Ramos (cell line): ENCODE data around the gene COX10.

Source experiments
- in situ Hi-C: fragments of 300-500 bp; cut with MboI; formaldehyde crosslinking; loops from one replicate; pipeline ENCODE4 v1.14.3; 2022; ENCODE audit warnings: low sequenced_read_pairs; ENCODE audit not compliant: unreplicated experiment

The COX10 gene

DNA sequence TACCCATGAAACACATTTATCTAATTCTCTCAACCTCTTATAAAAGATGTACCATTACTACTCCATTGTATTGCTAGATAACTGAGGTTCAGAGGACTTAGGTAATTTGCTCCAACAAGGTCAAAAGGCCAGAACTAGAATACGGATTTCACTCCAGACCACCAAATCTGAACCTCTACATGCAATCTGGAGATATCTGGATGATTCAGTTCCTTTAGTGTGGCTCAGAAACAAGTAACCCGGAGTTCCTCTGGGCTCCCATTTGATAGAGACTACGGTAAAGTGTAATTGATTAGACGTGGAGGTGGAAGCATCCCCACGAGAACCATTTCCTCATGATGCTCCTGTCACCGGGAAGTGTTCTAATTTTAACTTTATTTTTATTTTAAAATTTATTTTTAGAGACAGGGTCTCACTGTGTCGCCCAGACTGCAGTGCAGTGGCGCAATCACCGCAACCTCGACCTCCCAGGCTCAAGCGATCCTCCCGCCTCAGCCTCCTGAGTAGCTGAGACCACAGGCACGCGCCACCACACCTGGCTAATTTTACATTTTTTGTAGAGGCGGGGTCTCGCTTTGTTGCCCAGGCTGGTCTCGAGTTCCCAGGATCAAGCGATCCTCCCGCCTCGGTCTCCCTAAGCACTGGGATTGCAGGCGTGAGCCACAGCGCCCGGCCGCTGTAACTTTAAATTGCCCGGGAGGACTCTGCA, 608 bp upstream of the COX10 start:
- in situ Hi-C loops: no loop called here

DNA sequence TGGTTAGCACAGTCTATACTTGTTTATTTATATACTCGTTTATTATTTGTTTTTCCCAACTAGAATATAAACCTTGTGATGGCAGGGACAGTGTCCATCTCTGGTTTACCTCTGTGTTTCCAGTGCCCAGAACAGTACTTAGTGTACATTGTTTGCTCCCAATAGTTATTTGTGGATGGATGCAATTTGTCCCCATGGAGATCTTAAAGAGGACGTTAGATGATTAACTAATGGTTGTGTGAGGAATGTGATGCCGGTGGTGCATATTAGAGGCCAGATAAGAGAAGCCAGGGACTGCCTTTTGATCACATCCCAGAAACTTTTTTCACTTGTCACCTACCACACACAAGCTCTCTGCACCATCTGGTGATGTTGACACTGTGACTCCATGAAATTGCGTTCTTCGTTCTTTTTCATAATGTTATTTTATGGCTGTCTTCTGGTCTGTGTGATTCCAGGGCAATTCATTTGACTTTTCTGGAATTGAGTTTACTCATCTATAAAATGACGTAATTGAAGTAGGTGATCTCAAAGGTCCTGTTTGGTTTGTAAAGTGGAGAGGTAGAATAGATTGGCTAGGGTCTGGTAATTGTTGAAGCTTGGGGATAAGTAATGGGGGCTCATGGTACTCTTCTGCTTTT, 1.2 kb downstream of the COX10 start:
- in situ Hi-C loops: no loop called here

DNA sequence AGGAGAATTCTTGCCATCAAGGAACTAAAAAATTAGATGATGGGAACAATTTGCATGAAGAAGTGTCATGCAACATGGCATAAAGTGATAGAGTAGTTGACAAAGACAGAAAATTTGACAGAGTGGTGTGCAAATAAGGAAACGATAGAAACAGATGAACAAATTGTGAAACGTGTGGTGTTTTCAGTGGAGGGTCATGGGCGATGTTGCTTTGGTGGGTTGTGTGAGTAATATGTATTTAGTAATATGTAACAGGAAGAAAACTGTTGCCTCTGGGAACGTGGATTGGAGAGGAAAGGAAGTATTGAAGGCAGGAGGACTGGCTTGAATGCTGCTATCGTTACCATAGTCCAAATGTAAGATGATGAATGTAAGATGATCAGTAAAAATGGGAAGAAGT, 3.6 kb downstream of the COX10 start:
- in situ Hi-C loops: no loop called here

DNA sequence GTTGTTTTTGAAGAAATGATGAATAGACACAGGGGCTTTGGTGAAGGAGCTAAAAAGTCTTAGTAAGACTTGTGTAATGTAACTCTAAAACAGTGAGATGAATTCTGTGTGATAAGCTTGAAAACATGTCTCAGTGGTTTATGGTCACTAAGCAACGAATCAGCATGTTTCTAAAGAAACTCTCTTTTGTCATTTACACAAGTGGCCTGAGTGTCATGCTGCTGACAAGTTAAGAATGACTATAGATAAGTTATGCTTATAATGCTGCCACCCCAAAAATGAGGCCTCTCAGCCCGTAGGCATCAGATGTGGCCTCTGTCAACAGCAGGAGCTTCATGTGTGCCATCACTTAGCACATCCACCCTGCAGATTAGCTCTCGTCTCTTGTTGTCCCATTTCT, 8.7 kb downstream of the COX10 start:
- in situ Hi-C loops: no loop called here

DNA sequence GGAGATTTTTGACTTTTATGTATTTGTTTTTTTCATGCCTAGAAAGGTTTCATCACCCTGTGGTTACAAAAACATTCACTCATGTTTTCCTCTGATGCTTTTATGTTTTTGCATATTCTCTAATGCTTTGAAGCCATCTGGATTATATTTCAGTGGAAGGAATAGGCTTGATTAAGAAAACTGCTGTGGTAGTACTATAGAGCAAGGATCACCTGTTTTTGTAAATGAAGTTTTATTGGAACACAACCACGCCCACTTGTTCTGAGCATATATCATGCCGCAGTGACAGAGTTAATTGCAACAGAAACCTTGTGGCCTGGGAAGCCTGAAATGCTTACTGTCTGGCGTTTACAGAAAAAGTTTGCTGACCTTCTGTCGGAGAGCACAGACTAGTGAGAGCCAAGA, 11.5 kb downstream of the COX10 start:
- in situ Hi-C loops: no loop called here

DNA sequence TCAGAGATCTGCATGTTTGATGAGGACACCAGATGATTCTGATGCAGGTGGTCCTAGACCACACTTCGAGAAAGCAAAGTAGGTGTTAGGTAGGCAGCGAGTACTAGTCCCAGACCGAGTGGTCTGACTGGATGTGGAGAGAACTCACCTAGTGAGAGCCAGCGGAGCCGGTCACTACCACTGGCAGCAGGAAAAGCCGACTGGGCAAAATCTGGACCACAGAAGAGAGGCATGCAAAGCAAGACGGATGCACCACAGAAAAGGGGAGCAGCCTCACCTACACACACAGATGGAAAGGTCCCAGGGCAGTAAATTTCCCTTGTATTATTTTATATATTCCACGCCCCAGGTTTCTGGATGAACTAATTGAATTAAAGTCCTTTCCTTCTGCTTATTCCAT, 13.5 kb downstream of the COX10 start:
- in situ Hi-C loops: no loop called here

DNA sequence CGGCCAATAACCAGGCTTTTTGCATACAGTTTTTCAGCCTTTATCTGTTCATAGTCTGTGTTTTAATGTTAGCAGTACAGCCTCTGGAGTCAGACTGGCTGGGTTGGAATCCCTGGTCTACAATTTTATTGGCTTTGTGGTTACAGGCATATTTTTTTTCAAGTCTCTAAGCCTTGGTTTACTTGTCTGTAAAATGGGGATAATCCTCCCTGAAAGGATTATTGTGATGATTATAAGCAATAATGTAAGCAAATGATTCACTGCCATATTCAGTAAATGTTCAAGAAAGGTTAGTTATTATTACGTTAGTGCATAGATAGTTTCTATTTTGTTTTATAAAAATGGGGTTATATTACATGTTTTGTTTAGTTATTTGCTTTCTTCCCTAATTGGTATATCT, 15.7 kb downstream of the COX10 start:
- in situ Hi-C loops: no loop called here

DNA sequence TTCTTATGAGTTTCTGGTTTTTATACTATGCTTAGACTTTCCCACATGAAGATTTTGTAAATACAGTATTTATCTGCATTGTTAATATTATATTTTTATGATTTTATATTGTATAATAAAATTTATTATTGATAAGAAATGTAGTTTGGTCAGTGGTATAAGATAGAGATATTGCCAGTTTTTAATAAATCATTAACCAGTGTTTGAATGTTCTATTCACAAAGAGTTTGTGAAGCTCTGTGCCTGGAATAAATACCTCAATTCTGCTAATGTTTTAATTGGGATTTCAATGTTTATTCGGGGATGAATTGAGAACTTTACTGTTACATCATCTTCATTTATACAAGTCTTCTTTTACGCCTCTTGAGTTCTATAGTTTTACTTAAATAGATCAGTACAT, 16.9 kb downstream of the COX10 start:
- in situ Hi-C loops: no loop called here

DNA sequence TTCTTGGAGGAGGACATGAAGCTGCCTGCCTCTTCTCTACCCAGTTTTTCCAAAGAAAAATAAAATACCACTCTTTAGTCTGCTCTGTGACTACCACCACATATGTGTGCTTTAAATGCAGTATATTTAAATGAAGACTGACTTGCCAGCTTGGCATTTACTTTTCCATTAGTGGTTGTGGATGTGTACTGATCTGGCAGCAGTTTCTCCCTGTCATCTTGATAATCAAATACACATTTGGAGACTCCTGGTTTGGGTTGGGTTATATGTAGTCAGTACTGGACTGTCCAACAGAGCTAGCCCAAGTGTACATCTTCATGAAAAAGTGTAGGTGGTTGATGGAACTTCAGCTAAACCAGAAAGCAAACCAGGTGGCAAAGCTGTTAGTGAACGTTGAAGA, 19.9 kb downstream of the COX10 start:
- in situ Hi-C loops: no loop called here

DNA sequence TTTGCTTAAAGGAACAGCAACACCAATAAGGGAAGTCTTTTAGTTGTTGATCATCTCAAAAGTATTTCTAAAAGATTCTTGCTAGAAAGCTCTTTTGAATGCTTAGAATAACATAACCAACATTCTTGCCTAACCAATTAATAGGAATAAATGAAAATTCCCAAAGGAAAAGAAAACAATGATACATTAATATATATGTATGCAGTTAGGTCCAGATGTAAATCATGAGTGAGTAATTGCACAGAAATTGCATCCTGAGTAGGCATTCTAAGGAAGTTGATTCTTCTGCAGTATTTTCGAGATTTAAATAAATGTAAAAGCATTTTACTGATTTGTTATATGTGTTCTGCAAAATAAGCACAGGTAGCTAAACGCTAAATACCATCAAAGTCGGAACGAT, 22.1 kb downstream of the COX10 start:
- in situ Hi-C loops: no loop called here

DNA sequence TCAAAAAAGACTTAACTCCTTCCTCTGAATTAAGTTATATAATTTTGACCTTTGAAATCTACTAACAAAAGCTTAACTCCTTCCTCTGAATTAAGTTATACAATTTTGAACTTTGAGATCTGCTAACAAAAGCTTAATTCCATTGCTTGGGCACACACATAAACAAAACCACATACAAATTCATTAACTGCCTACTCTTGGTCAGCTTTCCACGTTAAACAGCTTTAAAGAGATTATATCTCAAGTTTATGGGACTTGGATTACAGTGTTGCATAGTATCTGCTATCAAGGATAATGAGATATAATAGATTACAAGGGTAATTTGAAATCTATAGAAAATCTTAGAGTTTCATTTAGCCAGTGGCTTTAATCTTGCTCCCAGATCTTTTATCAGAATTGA, 23.5 kb downstream of the COX10 start:
- in situ Hi-C loops: no loop called here

DNA sequence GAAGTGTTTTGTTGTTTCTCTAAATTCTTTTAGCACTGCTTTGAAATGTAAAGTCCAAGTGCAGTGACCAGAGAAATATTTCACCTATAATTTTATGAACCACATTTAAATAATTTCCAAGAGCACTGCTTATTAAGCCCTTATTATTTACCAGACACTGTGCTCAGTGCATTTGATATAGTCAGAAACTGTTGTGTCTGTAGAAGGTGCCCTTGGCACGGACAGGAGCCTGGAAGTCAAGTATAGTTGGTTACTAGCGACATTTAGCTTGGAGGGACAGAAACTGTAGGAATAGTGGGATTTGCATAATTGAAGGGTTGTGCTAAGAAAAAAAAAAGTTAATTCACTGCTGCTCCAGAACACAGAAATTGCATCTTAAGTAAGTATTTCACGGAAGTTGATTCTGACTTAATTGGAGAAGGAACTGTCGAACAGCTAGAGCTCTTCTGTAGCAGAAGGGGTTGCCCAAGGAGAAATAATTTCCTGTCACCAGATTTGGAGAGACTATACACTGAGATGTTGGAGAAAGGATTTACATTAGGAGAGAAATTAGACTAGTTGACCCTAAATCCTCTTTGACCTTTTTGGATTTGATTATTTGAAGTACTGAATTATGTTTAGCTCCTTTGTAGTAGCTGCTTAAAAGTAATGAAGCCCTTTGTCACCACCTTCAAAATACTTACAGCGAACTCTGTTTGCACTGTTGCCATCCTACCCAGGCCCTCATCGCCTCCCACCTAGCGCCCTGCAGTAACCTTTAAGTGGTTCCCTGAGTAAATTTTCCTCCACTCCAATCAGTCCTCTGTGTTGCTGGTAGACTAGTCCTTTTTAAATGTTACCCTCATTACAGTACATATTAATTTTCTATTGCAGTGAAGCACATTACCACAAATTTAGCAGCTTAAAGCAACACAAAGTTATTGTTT, 25.6 kb downstream of the COX10 start:
- in situ Hi-C loops: no loop called here

DNA sequence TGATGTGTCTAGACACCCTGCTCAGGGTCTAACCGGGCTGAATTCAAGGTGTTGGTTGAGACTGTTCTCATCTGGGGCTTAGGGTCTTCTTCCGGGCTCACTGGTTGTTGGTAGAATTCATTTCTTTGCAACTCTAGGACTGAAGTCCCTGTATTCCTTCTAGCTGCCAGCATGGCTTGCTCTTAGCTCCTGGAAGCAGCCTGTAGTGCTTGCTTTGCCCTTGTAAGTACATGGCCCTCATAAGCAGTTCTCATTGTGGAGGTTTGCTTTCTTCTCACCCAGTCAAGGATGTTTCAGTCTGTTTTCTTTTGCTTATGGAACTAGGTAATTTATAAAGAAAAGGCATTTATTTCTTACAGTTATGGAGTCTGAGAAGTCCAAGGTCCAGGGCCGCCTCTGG, 26.3 kb downstream of the COX10 start:
- in situ Hi-C loops: no loop called here

DNA sequence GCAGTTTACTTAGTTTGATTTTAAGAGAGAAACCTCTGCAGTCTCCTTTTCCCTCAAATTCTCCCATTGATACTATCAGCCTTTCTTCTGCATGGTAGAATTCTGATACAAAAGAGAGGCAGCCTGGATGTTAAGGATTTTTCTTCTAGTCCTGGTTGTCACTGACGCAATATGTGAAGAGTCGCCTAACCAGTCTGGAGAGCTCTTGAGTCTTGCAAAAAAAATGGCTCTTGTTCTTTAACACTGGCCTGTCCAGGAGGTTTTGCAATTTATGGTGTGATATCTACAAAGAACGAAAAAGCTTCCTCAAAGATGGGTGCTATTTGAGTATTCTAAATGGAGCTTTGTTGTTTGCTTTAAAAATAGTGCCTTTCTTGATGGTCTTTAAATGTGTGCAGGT, 28.9 kb downstream of the COX10 start:
- in situ Hi-C loops: no loop called here

DNA sequence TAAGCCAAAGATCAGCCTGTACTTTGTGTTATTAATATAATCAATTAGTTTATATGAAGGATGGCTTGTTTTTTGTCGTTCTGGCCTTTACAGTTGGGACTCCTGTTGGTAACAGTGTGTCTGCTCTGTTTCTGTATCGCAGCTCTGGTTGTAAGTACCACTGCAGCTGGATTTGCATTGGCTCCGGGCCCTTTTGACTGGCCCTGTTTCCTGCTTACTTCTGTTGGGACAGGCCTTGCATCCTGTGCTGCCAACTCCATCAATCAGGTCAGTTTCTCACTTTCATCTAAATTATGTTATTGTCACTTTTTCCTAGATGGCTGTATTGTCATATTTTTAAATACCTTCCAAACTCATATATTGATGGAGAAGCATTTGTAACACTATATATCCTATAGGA, 32.7 kb downstream of the COX10 start:
- in situ Hi-C loops: no loop called here

DNA sequence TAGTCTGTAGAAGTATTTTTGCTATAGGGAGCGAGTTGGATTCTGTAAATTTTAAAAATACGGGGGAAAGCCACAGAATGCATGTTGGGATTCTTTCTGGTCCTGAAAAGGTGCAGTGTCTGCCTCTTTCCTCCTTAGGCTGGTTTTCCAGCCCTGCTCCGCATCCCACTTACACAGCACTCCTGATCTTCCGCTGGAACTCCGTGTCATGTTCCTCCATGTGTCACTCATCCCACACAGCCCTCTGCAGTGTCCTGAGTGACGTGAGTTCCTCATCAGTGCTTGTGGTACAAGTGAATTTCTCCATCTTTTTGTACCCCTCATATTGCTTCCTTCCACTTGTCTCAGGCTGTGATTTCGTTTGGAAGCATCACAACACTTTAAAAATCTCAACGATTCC, 34.5 kb downstream of the COX10 start:
- in situ Hi-C loops: no loop called here

DNA sequence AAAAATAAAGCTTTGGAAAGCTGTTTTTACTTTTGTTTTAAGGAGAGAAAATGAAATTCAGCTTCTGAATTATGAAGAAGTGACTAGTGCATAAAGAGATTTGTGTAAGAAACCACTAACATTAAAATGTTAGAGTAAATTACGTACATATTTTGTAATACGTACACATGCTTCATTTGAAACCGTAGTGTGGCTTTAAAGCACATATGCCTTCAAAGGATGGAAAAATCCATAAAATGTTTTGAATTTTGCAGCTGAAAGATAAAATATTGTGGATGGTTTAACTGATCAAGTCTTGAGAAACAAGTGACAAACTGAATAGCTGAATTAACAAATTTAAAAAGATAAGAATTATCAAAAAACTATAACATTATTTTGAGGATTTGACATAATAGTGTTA, 35.4 kb downstream of the COX10 start:
- in situ Hi-C loops: no loop called here

DNA sequence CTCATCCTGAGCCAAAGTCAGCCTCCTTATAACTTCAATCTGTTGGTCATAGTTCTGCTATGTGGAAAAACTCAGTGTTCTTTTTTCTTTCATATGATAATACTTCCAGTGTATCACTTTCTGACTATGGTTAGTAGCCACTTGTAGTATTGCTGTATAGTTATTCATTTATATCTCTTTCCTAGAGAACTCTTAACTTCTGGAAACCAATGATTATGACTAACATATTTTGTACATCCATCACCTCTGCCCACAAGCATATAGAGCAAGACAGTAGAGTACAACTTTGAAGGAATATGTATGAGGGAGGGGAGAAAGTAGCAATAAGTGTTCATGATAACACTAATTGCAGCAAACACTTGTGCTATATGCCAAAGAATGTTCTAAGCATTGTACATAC, 38.6 kb downstream of the COX10 start:
- in situ Hi-C loops: no loop called here

DNA sequence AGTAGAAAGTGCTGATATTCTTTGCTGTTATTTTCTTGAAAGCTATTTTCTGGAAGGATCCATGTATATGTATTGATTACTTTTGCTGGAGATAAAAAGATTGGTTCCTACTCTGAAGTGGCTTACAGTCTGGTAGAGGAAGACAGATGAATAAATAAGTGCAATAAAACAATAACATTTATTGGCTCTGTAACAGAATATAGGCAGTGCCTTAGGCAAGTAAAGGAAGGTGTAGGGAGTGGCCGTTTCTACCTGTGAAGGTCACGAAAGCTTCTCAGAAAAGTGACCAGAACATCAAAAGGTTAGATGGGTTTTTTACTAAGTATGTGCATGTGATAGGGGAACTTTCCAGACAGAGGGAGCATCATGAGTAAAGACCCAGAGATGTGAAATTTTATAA, 43.1 kb downstream of the COX10 start:
- in situ Hi-C loops: no loop called here

DNA sequence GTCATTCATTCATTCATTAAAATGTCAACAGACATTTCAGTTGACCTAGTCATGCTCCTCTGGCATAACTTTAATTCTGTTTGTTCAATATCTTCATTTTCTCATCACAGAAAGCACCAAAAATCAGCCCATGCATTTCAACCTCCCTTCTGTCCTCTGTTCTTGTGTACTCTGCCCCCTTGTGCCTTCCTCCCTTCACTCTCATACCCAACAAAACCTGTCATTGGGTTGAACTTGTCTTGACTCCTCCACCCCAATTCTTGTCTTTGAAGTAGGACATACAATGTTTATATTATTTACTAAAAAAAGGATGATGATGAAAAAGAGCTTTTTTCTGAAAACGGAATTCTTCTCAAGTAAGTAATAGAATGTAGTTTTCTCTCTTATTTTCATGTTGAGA, 43.8 kb downstream of the COX10 start:
- in situ Hi-C loops: no loop called here

DNA sequence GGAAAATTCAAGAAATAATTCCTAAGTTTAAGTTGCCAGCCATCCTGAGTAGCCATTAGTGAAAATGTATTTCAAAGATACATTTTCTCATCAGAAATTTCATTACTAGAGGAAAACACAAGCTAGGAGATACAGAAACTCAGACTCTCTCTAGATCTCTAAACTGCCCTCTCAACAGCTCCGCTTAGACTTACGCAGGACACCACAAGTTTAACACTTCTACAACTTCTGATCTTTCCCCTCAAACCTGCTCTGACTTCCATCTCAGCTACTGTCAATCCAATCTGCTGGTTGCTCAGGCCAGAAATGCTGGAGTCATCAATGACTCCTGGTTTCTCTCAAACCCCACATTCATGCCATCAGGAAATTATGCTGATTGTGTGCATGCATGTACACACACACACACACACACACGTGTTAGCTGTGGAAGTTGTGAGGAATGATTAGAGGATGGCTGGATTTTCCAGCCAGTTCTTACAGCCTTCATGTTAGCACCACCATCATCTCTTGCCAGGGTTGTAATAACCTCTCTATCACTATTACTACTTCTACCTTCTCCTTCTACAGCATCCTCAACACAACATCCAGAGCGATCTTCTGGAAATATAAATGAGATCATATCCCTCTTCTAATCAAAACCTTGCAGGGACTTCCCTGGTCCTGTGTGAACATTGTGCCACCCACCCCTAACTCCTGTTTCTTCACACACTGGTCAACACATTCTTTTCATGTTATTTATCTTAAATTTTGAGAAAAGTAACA, 47.1 kb downstream of the COX10 start:
- in situ Hi-C loops: no loop called here
